Measurements from ENCODE around the gene PC.

- TF ChIP-seq ZNF274 (IDR thresholded peaks at IDR 0.05; ENCODE audit: low read depth, low read length) (no peak), YY1 (IDR thresholded peaks at IDR 0.05; ENCODE audit: insufficient read depth, insufficient read length) (no peak), SUZ12 (IDR thresholded peaks at IDR 0.05; ENCODE audit: extremely low read depth, insufficient read depth, insufficient read length) (no peak)
Observed at GRCh38 chr11:66820901-66821300, 137.3 kb downstream of the PC start.
